HUDEP-2 (cell line): ENCODE measurements around the gene CD8B.
"Not testable (repeated sequence)": the region's sequence is repeated elsewhere in the genome, so short reads cannot be mapped to it uniquely, and the experiment has no call there.

ENCODE experiments used
- DNase-seq, 76 experiments: peaks; one replicate each; lab custom pipeline; 2025; ENCODE audit not compliant: unreplicated experiment in 76 of 76; lab: John Stamatoyannopoulos, UW

Gene CD8B

DNA sequence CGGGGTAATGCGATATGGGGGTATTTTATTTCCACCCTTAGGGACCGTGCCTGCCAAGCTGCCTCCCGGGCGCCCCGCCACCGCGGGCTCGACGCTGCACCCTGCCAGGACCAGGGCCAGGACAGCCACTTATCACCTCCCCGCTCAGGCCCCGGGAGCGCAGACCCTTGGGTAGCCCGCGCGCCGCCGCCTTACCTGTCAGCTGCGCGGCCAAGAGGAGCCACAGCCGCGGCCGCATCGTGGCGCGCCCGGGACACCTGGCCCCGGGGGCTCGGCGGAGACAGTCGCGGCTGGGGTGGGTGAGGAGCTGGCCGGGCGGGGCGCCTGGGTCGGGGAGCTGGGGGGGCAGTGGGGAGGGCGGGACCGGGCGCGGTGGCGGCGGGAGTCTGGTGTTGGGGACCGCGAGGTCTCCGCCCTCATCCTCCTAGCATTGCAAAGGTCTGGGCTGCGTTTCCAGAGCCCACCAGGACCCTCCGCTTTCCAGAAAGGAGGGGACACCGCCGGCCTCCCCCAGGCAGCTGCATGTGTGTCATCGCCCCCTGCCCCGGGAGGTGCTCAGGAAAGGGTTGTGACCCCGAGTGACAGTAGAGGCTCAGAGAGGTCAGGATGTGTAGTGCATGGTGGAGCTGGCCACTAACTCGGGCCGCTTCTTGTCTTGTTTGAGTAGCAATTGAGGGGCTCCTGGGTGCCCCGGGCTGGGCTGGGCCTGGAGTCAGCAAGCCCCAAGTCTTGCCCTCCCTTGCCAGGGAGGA is at the start of gene CD8B:
Gene CD8B, minus strand, starts transcription at position 259 of the 752 bp plus-strand sequence. Its CDS starts 21 bp downstream, at position 238.
- not testable (repeated sequence) for DNase-seq

DNA sequence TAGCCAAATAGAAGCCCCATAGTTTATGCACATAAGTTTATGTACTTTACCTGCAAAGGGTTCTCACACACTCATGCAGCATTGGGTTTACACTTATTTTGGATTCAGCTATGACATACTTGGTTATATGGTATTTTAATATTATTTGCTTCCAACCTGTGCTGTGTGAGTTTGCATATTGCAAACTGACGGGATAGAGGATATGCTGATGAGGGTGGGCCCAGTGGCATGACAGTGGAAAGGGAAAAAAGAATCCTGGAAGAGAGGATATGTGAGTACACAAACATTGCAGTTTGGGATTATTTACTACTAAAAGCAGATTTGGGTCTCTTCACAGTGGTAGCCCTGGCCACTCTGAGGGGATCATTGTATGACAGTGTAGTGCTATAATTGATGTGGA is 44.2 kb upstream of the CD8B start:
- DNase-seq = not testable (repeated sequence)

DNA sequence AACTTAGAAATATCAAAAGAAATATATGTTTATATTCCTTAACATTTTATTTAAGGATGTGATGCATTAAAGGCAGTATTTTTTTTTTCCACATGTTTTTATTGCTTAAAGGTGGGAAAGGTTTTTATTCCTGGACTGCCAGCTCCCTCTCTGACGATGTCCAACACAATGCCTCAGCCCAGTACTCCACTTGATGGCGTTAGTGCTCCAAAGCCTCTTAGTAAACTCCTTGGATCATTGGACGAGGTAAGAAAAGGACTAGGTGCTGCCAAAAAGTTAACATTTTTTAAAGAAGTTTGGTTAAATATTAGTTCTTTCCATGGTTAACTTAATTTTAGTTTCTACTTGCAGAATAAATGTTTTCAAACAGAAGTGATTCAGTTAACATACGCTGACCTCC is 39.0 kb upstream of the CD8B start:
- DNase-seq = not testable (repeated sequence)

DNA sequence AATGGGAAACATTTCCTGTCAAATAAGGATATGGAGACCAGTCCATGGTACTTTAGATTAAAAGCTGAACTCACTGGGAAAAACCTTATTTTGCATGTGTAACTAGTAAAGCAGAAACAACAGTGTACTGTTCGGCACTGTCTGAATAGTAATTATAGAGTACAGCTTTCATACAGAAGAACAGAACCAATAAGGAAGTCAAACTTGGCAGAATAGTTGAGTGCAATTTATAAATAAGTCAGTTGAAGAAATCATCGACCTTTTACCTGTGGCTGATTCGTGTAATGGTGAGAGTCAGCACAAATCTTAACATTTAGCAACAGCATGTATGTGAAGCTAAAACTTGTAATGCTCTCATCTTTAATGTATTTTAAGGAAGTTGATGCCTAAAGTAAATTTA is 24.3 kb upstream of the CD8B start:
- not testable (repeated sequence) for DNase-seq

DNA sequence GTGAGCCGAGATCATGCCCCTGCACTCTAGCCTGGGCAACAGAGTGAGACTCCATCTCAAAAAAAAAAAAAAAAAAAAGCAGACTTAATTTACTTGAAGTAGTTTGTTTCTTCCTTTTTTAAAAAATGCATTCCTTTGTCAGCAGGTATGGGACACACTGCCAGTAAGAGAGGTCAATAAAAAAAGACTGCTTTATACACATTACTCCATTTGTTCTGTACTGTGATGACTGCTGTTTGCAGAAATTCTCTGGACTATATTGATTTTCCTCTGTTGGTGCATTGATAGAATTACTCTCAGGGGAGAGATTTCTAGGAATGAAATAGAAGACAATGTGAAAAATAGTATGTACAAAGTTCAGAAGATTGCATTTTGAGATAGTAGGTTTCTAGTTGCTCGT is 21.2 kb upstream of the CD8B start:
- DNase-seq = not testable (repeated sequence)

DNA sequence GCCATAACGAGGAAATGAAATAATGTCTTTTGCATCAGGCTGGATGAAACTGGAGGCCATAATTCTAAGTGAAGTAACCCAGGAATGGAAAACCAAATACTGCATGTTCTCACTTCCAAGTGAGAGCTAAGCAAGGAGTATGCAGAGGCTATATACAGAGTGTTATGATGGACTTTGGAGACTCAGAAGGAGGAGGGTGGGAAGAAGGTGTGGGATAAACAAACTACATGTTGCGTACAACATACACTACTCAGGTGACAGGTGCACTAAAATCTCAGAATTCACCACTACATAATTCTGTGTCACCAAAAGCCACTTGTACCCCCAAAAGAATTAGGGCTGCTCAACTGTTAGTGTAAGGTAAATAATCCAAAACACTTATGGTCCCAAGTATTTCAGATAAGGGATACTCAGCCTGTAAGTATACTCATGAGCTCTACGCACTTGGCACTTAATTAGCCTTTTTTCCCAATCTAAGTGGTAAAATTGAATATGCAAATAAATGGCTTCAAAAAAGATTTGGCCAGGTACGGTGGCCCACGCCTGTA is 20.5 kb upstream of the CD8B start:
- DNase-seq = not testable (repeated sequence)

DNA sequence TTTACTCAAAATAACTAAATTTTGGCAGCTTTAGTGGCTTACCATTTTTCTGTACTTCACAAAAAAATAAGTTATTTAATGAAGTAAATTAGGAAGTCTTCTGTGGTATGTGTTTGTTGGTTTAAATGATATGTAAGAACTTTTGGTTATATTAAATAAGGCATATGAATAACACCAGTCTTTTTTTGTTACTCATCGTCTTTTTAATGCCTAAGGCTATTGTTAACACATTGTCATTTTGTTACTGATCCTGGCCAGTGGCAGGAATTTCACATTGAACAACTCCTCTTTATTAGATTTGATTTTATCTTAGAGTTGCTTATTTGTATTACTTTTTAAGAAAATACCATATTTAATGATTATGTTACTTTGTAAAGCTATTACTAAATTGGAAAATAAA is 17.3 kb upstream of the CD8B start:
- not testable (repeated sequence) for DNase-seq

DNA sequence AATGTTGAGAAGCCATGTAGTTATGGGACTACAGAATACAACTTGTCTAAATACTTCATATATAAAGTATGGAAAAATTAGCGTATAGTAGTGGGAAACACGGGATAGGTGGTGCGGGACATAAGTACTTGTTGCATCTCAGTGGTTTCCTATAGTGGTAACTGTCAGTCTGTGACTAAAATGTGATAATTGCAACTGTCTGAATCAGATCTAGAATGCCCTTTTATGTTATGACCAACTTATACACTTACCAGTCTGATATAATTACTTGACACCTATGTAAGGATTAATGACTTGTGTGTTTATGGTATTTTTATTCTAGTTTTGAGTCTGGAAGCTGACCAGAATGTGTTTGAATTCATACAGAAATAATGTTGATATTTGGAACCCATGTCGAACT is 9.3 kb upstream of the CD8B start:
- not testable (repeated sequence) for DNase-seq

DNA sequence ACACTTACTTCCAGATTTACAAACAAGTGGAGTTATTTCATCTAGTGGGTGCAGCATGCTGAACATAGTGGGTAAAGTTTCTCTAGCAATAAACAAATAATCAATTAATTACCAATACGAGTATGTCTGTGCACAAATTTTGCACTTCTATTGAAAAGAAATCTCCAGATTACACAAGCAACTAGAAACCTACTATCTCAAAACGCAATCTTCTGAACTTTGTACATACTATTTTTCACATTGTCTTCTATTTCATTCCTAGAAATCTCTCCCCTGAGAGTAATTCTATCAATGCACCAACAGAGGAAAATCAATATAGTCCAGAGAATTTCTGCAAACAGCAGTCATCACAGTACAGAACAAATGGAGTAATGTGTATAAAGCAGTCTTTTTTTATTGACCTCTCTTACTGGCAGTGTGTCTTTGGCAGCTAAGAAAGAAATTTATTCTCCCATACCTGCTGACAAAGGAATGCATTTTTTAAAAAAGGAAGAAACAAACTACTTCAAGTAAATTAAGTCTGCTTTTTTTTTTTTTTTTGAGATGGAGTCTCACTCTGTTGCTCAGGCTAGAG is 7.3 kb upstream of the CD8B start:
- not testable (repeated sequence) for DNase-seq

DNA sequence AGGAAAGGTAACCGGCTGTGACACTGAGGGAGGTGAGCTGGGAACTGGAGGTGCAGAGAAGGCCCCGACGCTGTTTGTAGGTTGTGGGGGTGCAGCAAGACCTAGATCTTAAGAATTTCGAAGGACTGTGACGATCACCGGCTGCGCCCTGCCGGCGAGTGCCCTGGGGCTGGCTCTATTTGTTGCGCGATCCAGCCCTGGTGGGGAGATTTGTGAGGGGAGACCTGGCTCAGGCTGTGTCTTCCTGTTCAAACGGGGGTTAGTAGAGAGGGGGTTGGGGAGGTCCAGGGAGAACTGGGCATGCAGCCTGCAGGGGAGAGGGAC is 656 bp upstream of the CD8B start:
- not testable (repeated sequence) for DNase-seq

DNA sequence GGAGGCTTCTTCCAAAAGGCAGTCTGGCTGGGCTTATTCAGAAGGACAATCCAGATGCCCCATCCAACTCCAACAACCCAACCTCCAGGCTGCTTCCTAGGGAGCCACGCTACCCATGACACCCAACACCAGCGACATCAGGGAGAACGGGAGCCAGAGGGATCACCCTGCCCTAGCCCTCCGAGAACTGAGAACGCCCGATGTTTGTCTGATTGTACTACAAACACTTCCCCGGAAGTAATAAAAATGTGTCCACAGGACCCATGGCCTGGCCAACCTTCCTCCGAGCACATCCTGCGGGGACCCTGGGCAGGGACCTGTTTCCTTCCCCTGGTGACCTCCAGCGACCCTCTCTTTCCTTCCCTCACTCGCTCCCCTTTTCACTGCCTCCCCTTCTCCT is 511 bp downstream of the CD8B start:
- DNase-seq = not testable (repeated sequence)

DNA sequence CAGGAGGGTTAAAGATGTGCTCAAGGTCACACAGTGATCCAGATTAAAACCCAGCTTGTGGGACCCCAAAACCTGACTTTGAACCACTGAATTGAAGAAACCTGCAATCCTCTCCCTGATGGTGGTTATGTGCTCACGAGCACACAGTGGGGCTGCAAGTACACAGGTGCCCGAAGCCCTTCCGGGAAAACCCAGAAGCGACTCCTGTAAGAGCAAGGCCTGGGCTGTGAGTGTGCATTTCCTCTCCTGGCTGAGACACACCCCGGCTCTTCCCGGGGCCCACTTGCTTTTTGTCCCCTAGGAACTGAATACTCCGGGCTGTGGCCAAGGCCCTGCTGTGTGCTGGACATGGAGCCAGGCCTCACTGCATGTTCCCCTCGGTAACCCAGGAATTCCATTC is 1.1 kb downstream of the CD8B start:
- DNase-seq = not testable (repeated sequence)

DNA sequence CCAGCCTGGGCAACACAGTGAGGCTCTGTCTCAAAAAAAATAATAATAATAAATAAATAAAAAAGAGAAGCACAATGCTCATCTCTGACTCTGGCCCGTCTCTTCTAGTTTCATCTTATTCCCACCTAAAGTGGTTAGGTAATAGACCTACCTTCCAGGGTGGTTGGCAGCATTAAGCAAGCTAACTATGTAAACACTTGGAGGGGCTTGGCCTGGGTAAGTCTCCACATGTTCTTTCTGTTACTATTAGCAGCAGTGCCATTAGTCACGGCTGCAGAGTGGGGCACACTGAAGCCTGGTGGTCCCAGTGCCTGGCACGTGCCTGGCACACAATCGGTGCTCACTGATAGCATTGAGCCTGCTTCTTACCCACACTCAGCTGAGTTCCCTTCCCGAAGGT is 4.0 kb downstream of the CD8B start:
- DNase-seq = not testable (repeated sequence)

DNA sequence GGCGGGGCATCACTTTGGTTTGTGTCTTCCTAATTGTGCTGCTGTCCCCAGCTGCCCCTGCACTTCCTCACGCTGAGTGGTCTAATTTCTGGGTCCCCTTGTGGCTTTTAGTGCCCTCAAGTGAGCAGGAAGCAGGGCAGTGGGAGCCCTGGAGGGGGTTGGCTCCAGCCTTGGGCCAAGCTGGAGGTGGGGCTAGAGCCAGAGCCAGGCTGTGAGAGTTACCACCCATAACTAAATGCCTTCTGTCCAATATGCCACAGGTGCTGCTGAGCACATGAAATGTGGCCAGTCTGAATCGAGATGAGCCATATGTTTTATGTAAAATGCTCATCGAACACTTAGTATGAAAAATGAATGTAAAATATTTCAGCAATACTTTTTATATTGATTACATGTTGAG is 5.2 kb downstream of the CD8B start:
- not testable (repeated sequence) for DNase-seq

DNA sequence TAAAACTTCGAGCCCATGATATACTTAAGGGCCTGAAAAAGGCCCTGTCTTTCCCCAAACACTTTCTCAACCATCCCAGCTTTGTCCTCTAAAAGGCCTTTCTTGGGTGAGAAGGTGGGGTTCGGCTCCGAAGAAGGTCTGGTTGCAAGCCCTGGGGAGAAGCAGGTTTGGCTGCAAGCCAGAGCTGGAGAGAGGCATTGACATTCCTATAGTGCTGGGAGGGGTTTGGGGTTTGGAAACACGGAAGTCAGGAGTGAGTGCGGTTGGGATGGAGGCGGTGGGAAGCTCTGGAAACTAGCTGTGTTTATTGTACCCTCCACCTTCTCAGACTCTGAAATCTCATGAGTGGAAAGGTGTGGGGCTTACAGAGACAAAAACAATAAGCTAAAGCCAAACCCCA is 5.7 kb downstream of the CD8B start:
- not testable (repeated sequence) for DNase-seq

DNA sequence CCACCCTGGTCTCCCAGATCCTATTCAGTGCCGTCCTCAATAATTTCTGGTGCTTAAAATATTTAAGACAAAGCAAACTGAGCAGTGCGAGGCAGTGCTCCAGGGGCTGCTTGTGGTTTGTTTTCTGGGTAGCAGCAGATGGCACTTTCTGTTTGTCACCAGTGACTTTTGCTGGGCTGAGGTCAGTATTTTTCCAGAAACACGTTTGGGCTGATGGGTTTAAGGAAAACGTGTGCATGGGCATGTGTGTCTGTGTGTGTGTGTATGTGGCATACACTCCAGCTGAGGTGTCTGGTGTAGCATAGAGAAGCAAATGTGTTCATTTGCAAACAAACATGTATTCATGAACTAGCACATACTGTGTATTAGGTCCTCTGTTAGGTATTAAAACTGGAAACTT is 10.1 kb downstream of the CD8B start:
- DNase-seq = not testable (repeated sequence)

DNA sequence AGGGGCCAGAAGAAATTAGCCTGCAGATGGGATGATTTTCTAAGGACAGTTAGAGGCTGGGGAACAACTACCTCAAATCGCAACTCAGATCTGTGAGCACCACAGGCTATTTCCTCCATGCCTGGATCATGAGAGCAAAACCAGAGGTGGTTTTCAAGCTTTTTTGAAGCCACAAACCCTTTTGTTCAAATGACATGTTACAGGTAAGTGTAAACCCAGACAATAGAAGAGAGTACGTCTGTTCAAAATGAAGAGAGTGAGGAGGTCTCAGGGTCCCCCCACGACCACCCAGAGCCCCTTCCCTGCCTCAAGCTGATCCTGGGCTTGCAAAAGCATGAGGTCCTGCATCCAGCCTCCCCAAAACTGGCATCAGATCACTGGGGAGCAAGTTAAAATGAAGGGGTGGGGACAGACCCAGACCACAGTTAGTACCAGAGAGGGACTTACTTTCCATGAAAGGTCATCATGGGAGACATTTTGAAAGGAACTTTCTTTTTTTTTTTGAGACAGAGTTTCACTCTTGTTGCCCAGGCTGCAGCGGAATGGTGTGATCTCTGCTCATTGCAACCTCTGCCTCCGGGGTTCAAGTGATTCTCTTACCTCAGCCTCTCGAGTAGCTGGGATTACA is 19.0 kb downstream of the CD8B start:
- DNase-seq = not testable (repeated sequence)

DNA sequence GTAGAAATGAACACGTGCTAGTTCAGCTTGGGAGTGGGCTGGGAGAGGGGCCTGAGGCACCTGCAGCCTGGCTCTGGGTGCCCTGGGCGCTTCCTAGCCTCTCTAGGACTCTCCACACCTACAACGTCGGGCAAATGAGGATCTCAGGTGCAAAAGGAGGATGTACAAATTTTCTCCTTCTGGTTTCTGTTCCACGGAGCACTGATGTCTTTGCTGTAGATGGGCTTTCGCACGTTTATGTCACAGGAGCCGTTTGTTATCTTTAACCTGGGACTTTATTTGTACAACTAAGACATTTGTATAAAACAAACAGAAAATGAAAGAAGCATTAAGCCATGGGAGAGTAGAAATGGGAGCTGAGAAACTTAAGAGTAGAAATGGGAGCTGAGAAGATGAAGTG is 20.4 kb downstream of the CD8B start:
- DNase-seq = not testable (repeated sequence)

DNA sequence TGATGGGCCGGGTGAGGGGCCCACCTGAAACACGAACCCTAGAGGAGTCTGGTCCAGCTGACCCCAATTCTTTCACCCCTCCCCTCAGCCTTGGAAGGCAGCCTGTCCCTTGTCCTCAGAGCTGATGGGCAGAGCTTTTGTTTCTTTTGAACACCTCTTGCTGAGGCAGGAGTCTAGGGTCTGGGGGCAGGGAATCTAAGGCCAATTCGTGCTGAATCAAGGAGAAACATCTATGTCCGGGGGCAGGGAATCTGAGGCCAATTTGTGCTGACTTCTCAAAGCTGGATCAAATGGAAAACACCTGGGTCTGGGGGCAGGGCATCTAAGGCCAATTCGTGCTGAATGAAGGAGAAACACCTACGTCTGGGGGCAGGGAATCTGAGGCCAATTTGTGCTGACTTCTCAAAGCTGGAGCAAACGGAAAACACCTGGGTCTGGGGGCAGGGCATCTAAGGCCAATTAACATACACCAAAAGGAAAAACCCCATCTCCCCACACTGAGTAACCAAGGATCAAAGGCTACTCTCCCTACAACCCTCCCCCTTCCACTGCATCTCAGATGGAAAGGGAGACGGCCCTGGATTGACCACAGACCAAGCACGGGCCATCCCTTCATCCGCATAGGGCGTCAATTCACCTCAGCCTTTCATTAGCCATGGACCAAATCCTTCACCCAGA is 21.7 kb downstream of the CD8B start:
- DNase-seq = not testable (repeated sequence)

DNA sequence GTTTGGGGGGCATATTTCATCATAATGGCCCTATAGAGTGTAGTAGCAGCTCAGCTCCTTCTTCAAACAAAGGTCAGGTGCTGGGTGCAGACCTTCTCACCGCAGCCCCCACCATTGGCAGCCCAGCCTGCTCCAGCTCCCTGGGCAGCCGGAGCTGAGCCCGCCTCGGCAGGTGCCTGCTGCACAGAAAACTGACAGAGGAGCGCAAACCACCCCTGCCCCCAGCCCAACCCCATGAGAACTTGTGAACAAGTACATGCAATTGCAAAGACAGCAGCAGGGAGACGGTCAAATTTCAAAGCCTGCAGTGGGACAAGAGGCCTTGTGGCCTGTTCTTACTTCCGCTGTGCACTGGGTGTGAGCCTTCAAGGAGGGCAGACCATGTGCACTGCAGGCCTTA is 22.2 kb downstream of the CD8B start:
- not testable (repeated sequence) for DNase-seq

DNA sequence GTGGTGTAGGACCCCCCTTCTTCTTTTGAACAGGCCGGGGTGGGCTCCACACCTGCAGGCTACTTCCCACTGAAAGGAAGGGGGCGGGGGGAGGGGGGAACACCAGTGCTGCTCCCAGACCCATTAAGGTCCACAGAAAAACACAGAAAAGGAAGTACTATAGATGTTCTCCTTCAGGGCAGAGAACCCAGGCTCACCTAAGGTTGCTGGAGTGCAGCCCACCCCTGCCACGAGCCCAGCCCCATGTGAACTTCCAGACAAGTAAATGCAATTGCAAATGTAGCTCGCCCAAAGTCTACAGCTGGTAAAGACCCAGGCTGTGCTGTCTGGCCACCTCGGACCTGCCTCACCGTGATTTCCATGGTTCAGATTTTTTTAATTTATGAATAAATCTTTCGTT is 24.0 kb downstream of the CD8B start:
- DNase-seq = not testable (repeated sequence)
